Activated T-helper 9 cell treated with anti-CD3 and anti-CD28 coated beads, Interleukin-2, amount 50 U/mL, for 16 hours (primary cell): ENCODE results near the gene ABHD6.
"Not testable (repeated sequence)": the region's sequence is repeated elsewhere in the genome, so short reads cannot be mapped to it uniquely, and the experiment has no call there.

Experiments
- DNase-seq: peaks from one replicate; pipeline ENCODE4 v3.0.0-alpha.2; 2020; ENCODE audit warnings: low read depth

ABHD6 gene

GRCh38 chr3:58210761-58211460 is 26.7 kb upstream of the ABHD6 start, which contains the start of gene DNASE1L3:
DNASE1L3 (minus strand) TSS chr3:58210972; CDS start chr3:58210906, 66 bp downstream.
- DNase-seq, result no peak

GRCh38 chr3:58214484-58215316 is 22.9 kb upstream of the ABHD6 start:
- no peak for DNase-seq

- no peak for DNase-seq
Measured at GRCh38 chr3:58215317-58216025, 22.1 kb upstream of the ABHD6 start.

GRCh38 chr3:58216496-58217195 is 20.9 kb upstream of the ABHD6 start:
- no peak for DNase-seq

- DNase-seq, result peak; percentile 16
Measured at GRCh38 chr3:58217209-58217811, 20.3 kb upstream of the ABHD6 start.

- no peak for DNase-seq
Measured at GRCh38 chr3:58218904-58219303, 18.7 kb upstream of the ABHD6 start.

- no peak for DNase-seq
Measured at GRCh38 chr3:58222161-58222724, 15.3 kb upstream of the ABHD6 start.

GRCh38 chr3:58223855-58224254 is 13.7 kb upstream of the ABHD6 start:
- DNase-seq, result no peak

GRCh38 chr3:58227933-58228332 is 9.7 kb upstream of the ABHD6 start:
- DNase-seq, result not testable (repeated sequence)

- no peak for DNase-seq
Measured at GRCh38 chr3:58230876-58231552, 6.6 kb upstream of the ABHD6 start.

- DNase-seq, result no peak
Measured at GRCh38 chr3:58231666-58232065, 5.9 kb upstream of the ABHD6 start.

GRCh38 chr3:58234516-58234931 is 3.1 kb upstream of the ABHD6 start:
- DNase-seq, result no peak

GRCh38 chr3:58235970-58236369 is 1.6 kb upstream of the ABHD6 start:
- DNase-seq, result no peak

GRCh38 chr3:58236527-58237237 is 910 bp upstream of the ABHD6 start:
- DNase-seq, result no peak

- DNase-seq, result peak; percentile 14
Measured at GRCh38 chr3:58237941-58238681, 519 bp downstream of the ABHD6 start.

GRCh38 chr3:58238830-58239229 is 1.2 kb downstream of the ABHD6 start:
- no peak for DNase-seq

- DNase-seq, result no peak
Measured at GRCh38 chr3:58241306-58242044, 3.9 kb downstream of the ABHD6 start.

- DNase-seq, result no peak
Measured at GRCh38 chr3:58242340-58242739, 4.7 kb downstream of the ABHD6 start.

- not testable (repeated sequence) for DNase-seq
Measured at GRCh38 chr3:58242860-58243259, 5.3 kb downstream of the ABHD6 start.
